Testis (tissue), 3 donors: ENCODE measurements around the gene ALDH1L1. TPM values are rescaled to one million over a fixed set of nuclear protein-coding genes. Genes with fewer than 3 reads are reported as not detected.

Source experiments
- DNase-seq: peaks from one replicate; pipeline ENCODE4 v3.0.0-alpha.2; 2019
- H3K27ac ChIP-seq, 2 donors: fragments of 200-600 bp; sonication (generic); one replicate each; pipeline ENCODE4 v1.5.1; 2019
- H3K27me3 ChIP-seq: fragments of 200-600 bp; sonication (generic); one replicate; pipeline ENCODE4 v1.5.1; 2019
- H3K36me3 ChIP-seq: fragments of 200-600 bp; sonication (generic); one replicate; pipeline ENCODE4 v1.5.1; 2017; ENCODE audit warnings: low read depth; ENCODE audit errors: missing control alignments
- H3K4me1 ChIP-seq: fragments of 200-600 bp; sonication (generic); one replicate; pipeline ENCODE4 v1.5.1; 2019
- H3K4me3 ChIP-seq, 2 donors: fragments of 200-600 bp; sonication (generic); one replicate each; pipeline ENCODE4 v1.5.1; 2017 to 2019
- H3K9me3 ChIP-seq: fragments of 200-600 bp; sonication (generic); one replicate; pipeline ENCODE4 v1.5.1; 2017
- CTCF ChIP-seq, 3 experiments: fragments of 450-650 bp in 2 of 3; fragments of 200-600 bp in 1 of 3; sonication (generic) in 1 of 3; IDR thresholded peaks; one replicate each; pipeline ENCODE4 v1.5.1; 2016 to 2019; ENCODE audit warnings: antibody characterized with exemption in 3 of 3, mild to moderate bottlenecking in 2 of 3, moderate library complexity in 1 of 3
- POLR2A ChIP-seq: fragments of 450-650 bp; IDR thresholded peaks from one replicate; pipeline ENCODE4 v1.6.1; 2017; ENCODE audit warnings: antibody characterized with exemption, mild to moderate bottlenecking, moderate library complexity
- WGBS, 2 donors: methylation state at CpG; one replicate each; pipeline ENCODE4 v1.1.5; 2018; 5-methylcytosine and 5-hydroxymethylcytosine counted together
- intact Hi-C: fragments of 100-400 bp; cut with DNase I; formaldehyde crosslinking; loops from one replicate; pipeline ENCODE4 v1.15.1; 2023; ENCODE audit warnings: low total_unique reads
- polyA plus RNA-seq: library from polyadenylated mRNA; stranded (reverse); fragments of 350-450 nt; fragmentation: Illumina TruSeq; extraction: RNeasy Lipid Tissue Mini Kit (QIAGEN cat#74804); gene quantifications from one replicate; pipeline ENCODE4 v1.2.3, GENCODE V29; 2014; ENCODE audit warnings: low read depth, low replicate concordance; ENCODE audit not compliant: insufficient read depth
- total RNA-seq, 2 donors: library from RNA; depleted of rRNA; stranded (reverse); fragments of >200 nt; gene quantifications; one replicate each; pipeline ENCODE4 v1.2.3, GENCODE V29; 2016

ALDH1L1 gene
- total and polyA plus RNA-seq, 3 donors from 2014 or later = 19.6 to 73.8 (median 67.5) TPM

GRCh38 chr3:126155280-126155640, 25.1 kb downstream of the ALDH1L1 start:
- Histone ChIP-seq H3K4me1 (no peaks in the 10 kb centered on the region), H3K36me3 (no peaks in the 10 kb centered on the region), H3K27ac (no peak overlapping the region), H3K4me3 (no peak overlapping the region), H3K27me3 (no peaks in the 10 kb centered on the region), H3K9me3 (no peaks in the 10 kb centered on the region)
- intact Hi-C loops = no loop called here
- WGBS, 2 donors = 94% methylated on average over 2 of the region's 2 CpGs; no CpG with 5 or more reads in 1 of the 2 donors
- no peak for TF ChIP-seq POLR2A
- no peak for TF ChIP-seq CTCF (IDR thresholded peaks at IDR 0.05)
- DNase-seq = no peak

GRCh38 chr3:126154391-126155279, 25.8 kb downstream of the ALDH1L1 start:
- TF ChIP-seq POLR2A (no peak), CTCF (IDR thresholded peaks at IDR 0.05) (no peak)
- no peaks in the 10 kb centered on the region for H3K9me3 ChIP-seq
- H3K27ac ChIP-seq = no peak overlapping the region
- H3K27me3 ChIP-seq = no peaks in the 10 kb centered on the region
- no peak for DNase-seq
- intact Hi-C loops = no loop called here
- H3K36me3 ChIP-seq = no peaks in the 10 kb centered on the region
- 93% methylated on average over 9 to 13 of the region's 13 CpGs for WGBS, 2 donors
- H3K4me1 ChIP-seq = no peaks in the 10 kb centered on the region
- no peak overlapping the region for H3K4me3 ChIP-seq

- TF ChIP-seq CTCF (IDR thresholded peaks at IDR 0.05) = no peak
- TF ChIP-seq POLR2A = no peak
Observed at GRCh38 chr3:126153695-126154360, 26.6 kb downstream of the ALDH1L1 start.

GRCh38 chr3:126152901-126153694, 27.3 kb downstream of the ALDH1L1 start:
- Histone ChIP-seq H3K27me3 (no peaks in the 10 kb centered on the region), H3K36me3 (no peaks in the 10 kb centered on the region), H3K4me1 (no peaks in the 10 kb centered on the region), H3K9me3 (no peaks in the 10 kb centered on the region), H3K27ac (no peak overlapping the region), H3K4me3 (no peak overlapping the region)
- TF ChIP-seq POLR2A (no peak), CTCF (IDR thresholded peaks at IDR 0.05) (no peak)
- no peak for DNase-seq
- WGBS, 2 donors = 90 to 94% methylated on average over 11 to 13 of the region's 13 CpGs
- intact Hi-C loops = no loop called here

More at GRCh38 chr3:126153695-126154360, 26.6 kb downstream of the ALDH1L1 start:
- Histone ChIP-seq H3K4me3 (no peak overlapping the region), H3K36me3 (no peaks in the 10 kb centered on the region), H3K27ac (no peak overlapping the region), H3K4me1 (no peaks in the 10 kb centered on the region), H3K27me3 (no peaks in the 10 kb centered on the region), H3K9me3 (no peaks in the 10 kb centered on the region)
- intact Hi-C loops = no loop called here
- WGBS, 2 donors = 89 to 97% methylated on average over 1 to 8 of the region's 8 CpGs
- DNase-seq = no peak
